ENCODE data around the gene CSH2. TPM values are rescaled to one million over a fixed set of nuclear protein-coding genes. Genes with fewer than 3 reads are reported as not detected.
A peak's percentile ranks its signal among the peaks of the same experiment; 100 is the strongest.

CSH2 gene
- total and polyA plus RNA-seq, 2 of the 13 experiments (the other 11 are each of a cell fraction or from before 2014, with no cell fraction given), result not detected

GRCh38 chr17:63919311-63919723, 45.8 kb upstream of the CSH2 start (continued):
- TF ChIP-seq TARDBP (CRISPR knock-in tag; IDR thresholded peaks at IDR 0.05), result no peak
- TF ChIP-seq NCOA5 (CRISPR knock-in tag; IDR thresholded peaks at IDR 0.05), result no peak
- TF ChIP-seq, protein P1, sequence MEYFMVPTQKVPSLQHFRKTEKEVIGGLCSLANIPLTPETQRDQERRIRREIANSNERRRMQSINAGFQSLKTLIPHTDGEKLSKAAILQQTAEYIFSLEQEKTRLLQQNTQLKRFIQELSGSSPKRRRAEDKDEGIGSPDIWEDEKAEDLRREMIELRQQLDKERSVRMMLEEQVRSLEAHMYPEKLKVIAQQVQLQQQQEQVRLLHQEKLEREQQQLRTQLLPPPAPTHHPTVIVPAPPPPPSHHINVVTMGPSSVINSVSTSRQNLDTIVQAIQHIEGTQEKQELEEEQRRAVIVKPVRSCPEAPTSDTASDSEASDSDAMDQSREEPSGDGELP (IDR thresholded peaks at IDR 0.05; ENCODE audit: borderline replicate concordance, low read depth), result peak; percentile 35; the same call in 1 of the 2 replicates
- TF ChIP-seq, protein P2, sequence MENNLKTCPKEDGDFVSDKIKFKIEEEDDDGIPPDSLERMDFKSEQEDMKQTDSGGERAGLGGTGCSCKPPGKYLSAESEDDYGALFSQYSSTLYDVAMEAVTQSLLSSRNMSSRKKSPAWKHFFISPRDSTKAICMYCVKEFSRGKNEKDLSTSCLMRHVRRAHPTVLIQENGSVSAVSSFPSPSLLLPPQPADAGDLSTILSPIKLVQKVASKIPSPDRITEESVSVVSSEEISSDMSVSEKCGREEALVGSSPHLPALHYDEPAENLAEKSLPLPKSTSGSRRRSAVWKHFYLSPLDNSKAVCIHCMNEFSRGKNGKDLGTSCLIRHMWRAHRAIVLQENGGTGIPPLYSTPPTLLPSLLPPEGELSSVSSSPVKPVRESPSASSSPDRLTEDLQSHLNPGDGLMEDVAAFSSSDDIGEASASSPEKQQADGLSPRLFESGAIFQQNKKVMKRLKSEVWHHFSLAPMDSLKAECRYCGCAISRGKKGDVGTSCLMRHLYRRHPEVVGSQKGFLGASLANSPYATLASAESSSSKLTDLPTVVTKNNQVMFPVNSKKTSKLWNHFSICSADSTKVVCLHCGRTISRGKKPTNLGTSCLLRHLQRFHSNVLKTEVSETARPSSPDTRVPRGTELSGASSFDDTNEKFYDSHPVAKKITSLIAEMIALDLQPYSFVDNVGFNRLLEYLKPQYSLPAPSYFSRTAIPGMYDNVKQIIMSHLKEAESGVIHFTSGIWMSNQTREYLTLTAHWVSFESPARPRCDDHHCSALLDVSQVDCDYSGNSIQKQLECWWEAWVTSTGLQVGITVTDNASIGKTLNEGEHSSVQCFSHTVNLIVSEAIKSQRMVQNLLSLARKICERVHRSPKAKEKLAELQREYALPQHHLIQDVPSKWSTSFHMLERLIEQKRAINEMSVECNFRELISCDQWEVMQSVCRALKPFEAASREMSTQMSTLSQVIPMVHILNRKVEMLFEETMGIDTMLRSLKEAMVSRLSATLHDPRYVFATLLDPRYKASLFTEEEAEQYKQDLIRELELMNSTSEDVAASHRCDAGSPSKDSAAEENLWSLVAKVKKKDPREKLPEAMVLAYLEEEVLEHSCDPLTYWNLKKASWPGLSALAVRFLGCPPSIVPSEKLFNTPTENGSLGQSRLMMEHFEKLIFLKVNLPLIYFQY (CRISPR knock-in tag; IDR thresholded peaks at IDR 0.05; ENCODE audit: borderline replicate concordance), result no peak
- TF ChIP-seq HNF1A (IDR thresholded peaks at IDR 0.05; ENCODE audit: low read depth), result no peak
- TF ChIP-seq HNF1A (CRISPR knock-in tag; IDR thresholded peaks at IDR 0.05; ENCODE audit: borderline replicate concordance), result no peak
- no peak for TF ChIP-seq ZFYVE20 (CRISPR knock-in tag; IDR thresholded peaks at IDR 0.05; ENCODE audit: borderline replicate concordance, low read depth)
- TF ChIP-seq ZNF331 (CRISPR knock-in tag; IDR thresholded peaks at IDR 0.05), result no peak
- no peak for TF ChIP-seq FOXO1 (CRISPR knock-in tag; IDR thresholded peaks at IDR 0.05)
- peak; percentile 49; the same call in 1 of the 2 replicates for TF ChIP-seq ZNF691 (CRISPR knock-in tag; IDR thresholded peaks at IDR 0.05; ENCODE audit: borderline replicate concordance, low read depth)
- no peak for TF ChIP-seq GATAD2A (CRISPR knock-in tag; IDR thresholded peaks at IDR 0.05)
- peak; percentile 90 for TF ChIP-seq RAD21 (CRISPR knock-in tag; IDR thresholded peaks at IDR 0.05)
- no peak for TF ChIP-seq ZNF780A (CRISPR knock-in tag; IDR thresholded peaks at IDR 0.05)
